Breast epithelium (tissue), 3 donors: ENCODE data around the gene CCDC88B.

Experiments
- CTCF ChIP-seq, 3 donors: fragments of 450-650 bp; IDR thresholded peaks; one replicate each; pipeline ENCODE4 v1.5.1; 2016 to 2017; ENCODE audit warnings: antibody characterized with exemption in 3 of 3, mild to moderate bottlenecking in 3 of 3, moderate library complexity in 3 of 3
- POLR2A ChIP-seq: fragments of 450-650 bp; IDR thresholded peaks from one replicate; pipeline ENCODE4 v1.6.1; 2016; ENCODE audit warnings: antibody characterized with exemption, mild to moderate bottlenecking, moderate library complexity

GRCh38 chr11:64341851-64342791 lies 2.1 kb downstream of the CCDC88B start:
- TF ChIP-seq POLR2A (no peak), CTCF (IDR thresholded peaks at IDR 0.05) (peak; percentile 25 to 34 (median 33))
